ENCODE data around the gene SLC66A2.

SLC66A2 gene

DNA sequence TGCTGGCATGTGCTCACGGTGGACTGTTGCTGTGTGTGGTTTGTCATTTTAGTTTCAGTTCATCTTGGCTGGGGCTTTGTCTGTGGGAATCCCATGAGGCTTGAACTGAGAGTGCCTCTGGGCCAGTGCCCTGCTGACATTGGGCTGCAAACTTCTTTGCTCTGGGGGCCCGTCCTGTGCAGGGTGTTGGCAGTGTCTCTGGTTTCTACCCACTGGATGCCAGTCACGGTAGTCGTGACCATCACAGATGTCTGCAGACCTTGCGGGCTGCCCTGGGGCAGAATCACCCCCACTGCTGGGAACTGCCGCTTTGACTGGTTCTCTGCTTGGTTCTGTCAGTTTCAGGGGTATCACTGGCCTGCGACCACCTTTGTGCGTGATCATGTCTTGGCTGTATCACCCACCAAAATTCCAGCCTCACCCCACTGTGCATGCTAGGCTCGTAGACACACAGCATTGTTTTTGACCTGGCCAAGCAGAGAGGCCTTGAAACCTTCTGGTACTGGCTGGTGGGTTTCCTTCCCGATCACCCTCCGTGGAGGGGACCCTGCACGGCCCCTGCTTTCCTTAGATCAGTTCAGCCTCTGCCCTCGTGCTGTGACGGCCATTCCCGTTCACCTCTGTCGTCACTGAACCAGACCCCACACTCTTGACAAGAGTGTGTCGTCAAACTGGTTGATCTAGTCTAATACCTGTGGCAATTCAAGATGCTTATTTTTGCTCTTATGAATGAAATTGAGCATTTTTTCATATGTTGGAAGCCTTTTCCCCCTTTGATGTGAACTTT, 96.1 kb downstream of the SLC66A2 start:
- no peak for TF ChIP-seq GATA2 (IDR thresholded peaks at IDR 0.05; ENCODE audit: low read depth, low read length)
- TF ChIP-seq GATA3 (IDR thresholded peaks at IDR 0.05; ENCODE audit: low read depth, low read length) = no peak

- TF ChIP-seq GATA3 (IDR thresholded peaks at IDR 0.05; ENCODE audit: low read depth, low read length) (no peak), GATA2 (IDR thresholded peaks at IDR 0.05; ENCODE audit: low read depth, low read length) (no peak)
These were observed 97.5 kb downstream of the SLC66A2 start for GRCh38 chr18:79853993-79854364.

DNA sequence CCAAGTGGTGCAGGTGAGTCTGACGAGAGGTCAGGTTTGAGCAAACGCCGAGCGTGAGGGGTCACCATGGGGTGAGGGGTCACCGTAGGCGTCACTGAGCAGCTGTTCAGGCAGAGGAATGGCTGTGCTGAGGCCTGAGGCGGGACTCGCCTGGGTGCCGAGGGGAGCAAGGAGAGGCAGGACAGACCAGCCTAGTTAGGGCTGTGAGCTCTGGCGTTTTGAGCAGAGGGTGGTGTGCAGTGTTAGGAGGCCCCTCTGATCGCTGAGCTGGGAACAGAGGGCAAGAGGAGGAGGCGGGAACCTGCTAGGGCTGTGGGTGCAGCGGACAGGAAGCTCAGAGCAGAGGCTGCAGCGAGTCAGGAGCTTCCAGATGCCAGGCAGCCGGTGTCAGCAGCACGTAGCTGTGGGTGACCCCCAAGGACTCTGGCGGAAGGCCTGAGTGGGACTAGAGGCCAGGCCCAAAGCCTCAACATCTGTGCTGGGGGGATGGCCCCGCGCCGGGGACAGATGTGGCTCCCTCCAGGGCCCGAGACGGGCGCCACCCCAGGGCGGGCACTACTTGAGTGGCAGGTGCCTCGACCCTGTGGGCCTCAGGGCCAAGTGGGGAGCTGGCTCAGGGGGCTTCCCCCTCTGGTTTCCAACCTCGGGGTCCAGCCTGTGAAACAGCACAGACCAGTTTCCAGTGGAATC, 98.0 kb downstream of the SLC66A2 start:
- no peak for TF ChIP-seq GATA3 (IDR thresholded peaks at IDR 0.05; ENCODE audit: low read depth, low read length)
- no peak for TF ChIP-seq GATA2 (IDR thresholded peaks at IDR 0.05; ENCODE audit: low read depth, low read length)

- no peak for TF ChIP-seq GATA3 (IDR thresholded peaks at IDR 0.05; ENCODE audit: low read depth, low read length)
- no peak for TF ChIP-seq GATA2 (IDR thresholded peaks at IDR 0.05; ENCODE audit: low read depth, low read length)
These were observed 98.7 kb downstream of the SLC66A2 start for GRCh38 chr18:79852561-79853302.
